HG03460 (cell line): ENCODE data around the gene LAMB3.
A peak's percentile ranks its signal among the peaks of the same experiment; 100 is the strongest.

Source experiments
- ATAC-seq: cut with Tn5 transposase; IDR thresholded peaks from one replicate; pipeline ENCODE4 v1.9.1; 2021; ENCODE audit not compliant: unreplicated experiment

The LAMB3 gene

DNA sequence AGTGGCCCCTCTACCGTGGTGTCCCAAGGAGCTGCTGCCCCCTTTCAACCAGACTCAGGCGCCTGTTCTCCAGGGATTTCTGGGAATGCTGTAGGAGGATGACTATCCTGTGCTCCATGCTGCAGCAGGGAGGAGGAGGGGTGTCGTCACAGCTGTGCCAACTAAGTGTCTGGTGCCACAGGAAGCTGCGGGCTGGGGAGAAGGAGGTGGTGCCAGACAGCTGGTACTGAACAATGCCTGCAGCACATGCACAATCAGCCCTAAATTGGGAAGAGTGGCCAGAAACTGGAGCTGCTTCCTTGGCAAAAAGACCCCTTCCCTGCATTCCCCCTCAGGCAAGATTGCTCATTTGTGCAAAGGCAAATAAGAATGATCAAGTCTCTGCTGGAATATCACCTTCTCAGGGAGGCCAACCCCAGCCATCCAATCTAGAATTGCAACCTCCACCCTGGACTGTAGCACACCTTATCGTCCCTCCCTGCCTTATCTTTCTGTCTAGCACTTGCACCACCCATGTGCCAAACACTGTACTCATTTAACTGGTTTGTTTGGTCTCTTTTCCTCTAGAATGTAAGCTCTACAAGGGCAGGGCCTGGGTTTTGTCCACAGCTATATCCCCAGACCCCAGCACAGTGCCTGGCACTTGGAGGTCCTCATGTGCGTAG lies 33.3 kb downstream of the LAMB3 start:
- no peak for ATAC-seq

DNA sequence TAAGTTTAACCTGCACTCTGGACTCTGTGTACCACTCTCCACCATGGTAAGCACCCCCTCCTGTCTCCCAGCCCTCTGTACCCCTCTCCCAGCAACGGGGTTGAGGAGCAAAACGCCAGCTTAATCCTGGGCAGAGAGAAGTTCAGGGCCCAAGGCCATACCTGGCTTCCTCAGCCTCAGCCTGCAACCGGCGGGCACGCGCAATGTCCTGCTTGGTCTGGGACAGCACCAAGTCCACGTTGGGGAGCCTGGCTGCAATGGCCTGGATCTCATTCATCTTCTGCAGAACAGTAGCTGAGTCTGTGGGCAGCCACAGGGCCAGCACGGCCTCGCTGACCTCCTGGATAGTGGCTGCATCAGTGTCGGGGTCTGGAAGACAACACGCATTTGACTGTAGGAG lies 33.9 kb downstream of the LAMB3 start:
- no peak for ATAC-seq

- no peak for ATAC-seq
Measured at GRCh38 chr1:209617755-209618154, 34.5 kb downstream of the LAMB3 start.

DNA sequence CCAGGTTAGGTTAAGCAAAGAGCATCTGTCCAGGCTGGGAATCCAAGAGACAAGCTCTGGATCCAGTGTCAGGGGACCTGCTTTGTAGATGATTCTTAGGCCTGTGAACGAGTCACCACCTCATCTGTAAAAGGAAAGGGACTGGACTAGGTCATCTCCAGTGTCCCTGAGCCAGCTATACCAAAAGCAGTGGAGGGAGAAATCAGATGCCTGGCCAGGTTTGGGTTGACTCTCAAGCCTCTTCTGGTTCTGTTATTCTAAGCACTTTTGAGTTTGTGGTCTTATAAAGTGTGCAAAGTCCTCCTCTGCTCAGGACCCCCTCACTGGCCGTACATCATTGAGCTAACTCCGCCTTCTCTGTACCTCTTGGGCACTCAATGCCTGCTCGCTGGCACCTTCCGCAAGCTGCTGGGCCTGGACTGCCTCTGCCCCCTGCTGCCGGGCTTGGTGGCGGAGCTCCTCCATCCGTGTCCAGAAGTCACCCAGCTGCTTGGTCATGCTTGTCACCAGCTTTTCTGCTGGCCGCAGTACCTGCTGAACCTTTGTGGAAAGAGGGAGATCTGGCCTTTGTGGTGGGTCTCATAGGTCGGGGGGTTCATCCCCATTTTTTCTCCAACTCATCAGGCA lies 35.1 kb downstream of the LAMB3 start:
- no peak for ATAC-seq

- ATAC-seq: no peak
Measured at GRCh38 chr1:209616366-209617046, 35.7 kb downstream of the LAMB3 start.

DNA sequence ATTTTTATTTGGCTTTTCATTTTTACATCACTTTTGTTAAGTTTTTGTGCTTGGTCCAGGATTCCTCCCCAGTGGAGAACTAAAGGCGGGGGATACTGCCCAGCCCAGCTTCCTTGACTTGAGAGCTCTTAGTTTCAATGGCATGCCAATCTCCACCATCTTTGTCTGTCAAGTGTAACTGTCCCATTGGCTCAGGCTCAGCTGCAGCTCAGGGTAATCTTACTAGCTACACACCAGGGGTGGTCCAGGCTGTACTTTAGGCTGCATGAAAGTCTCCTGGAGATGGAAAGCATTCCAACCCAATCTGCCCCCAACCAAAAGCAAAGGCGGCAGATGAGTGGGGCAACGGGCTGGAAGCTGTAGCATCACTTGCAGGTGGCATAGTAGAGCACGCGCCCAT lies 37.3 kb downstream of the LAMB3 start:
- no peak for ATAC-seq

GRCh38 chr1:209614151-209614420 lies 38.1 kb downstream of the LAMB3 start:
- ATAC-seq: no peak

GRCh38 chr1:209613400-209614150 lies 38.6 kb downstream of the LAMB3 start:
- no peak for ATAC-seq

DNA sequence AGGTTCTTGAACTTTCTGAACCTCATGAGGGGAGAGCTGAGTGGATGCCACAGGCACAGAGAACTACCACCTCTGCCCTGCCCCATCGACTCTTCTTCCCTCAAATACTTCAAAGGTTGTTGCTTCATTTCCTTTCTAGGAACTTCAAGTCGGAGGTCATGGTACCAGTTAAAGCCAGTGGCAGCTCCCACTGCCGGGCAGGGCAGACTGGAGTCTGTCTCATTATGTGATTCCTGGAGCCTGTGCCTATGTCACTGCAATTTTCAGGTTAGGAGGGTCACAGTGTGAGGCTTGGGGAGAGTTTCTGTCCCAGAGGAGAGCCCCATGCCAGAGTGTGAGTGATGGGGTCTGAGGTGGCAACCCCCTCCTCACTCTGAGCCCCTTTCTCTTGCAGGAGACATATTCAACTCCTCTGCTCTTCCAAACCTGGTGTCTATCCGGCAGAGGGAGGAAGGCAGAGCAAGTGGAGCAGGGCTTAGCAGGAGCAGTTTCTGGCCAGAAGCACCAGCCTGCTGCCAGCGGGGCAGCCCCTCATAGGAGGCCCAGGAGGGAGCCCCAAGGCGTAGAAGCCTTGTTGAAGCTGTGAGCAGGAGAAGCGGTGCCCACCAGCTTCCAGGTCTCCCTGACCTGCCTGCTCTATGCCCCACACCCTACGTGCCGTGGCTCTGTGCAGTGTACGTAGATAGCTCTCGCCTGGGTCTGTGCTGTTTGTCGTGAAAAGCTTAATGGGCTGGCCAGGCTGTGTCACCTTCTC lies 39.4 kb downstream of the LAMB3 start:
- no peak for ATAC-seq

- peak; percentile 38 for ATAC-seq
Measured at GRCh38 chr1:209611771-209612570, 40.3 kb downstream of the LAMB3 start.

- no peak for ATAC-seq
Measured at GRCh38 chr1:209610631-209610905, 41.7 kb downstream of the LAMB3 start.

- no peak for ATAC-seq
Measured at GRCh38 chr1:209609791-209610630, 42.2 kb downstream of the LAMB3 start.

- ATAC-seq: no peak
Measured at GRCh38 chr1:209609041-209609790, 43.0 kb downstream of the LAMB3 start.

DNA sequence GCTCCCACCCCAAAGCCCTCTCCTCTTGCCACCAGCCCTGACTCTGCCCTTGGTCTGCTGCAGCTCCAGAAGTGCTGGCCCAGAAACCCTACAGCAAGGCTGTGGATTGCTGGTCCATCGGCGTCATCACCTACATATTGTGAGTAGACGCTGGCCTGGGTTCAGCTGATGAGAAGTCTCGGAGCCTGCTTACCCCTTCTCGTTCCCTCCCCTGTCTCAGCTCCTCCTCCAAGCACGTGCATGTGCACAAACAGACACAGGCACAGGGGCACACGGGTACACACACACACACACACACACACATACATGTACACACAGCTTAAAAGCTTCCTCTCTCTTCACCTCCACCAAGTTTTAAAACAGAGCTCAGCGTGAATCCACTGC lies 44.4 kb downstream of the LAMB3 start:
- peak; percentile 13 for ATAC-seq

DNA sequence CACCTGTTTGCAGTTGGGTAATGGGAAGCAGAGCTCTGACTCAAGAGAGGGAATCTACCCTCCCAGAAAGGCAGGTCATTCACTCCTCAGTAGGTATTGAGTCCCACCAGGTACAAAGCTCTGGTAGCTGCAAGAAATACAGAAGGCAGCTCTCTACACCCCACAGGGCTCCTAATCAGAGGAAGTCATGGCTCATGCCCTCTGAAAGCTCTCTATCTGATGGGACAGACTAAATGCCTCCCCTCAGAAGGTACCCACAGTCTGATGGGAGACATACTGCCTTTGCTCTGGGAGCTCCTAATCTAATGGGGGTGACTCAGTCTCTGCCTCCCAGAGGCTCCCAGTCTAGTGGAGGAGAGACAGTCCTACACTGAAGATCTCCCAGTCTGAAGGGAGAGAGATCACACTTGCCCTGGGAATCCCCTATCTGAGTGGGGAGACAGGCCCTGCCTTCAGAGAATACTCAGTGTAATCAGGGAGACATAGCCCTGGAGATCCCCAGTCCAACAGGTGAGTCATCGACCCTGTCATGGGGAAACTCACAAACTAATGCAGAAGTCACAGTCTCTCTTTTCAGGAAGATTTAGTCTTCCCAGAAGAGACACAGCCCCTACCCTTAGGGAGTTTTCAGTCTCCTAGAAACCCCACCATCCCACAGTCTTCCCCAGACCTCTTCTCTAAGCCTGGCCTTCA lies 45.0 kb downstream of the LAMB3 start:
- ATAC-seq: peak; percentile 81

DNA sequence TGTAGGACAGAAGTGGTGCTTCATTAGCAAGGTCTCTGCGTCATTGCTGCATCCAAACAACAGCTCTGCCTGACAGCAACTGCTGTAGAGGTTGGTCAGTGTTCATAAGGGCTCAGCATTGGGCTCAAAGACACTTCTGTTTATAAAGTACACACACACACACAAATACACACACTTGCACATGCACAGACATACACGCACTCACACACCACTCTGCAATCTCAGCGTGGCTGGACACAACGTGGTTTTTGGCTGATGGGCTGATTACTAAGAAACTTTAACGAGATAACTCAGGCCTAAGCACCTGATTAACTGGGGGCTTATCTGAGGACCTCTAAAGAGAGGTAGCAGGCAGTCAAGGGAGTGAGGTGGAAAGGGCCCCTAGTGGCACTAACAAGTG lies 48.3 kb downstream of the LAMB3 start:
- no peak for ATAC-seq

DNA sequence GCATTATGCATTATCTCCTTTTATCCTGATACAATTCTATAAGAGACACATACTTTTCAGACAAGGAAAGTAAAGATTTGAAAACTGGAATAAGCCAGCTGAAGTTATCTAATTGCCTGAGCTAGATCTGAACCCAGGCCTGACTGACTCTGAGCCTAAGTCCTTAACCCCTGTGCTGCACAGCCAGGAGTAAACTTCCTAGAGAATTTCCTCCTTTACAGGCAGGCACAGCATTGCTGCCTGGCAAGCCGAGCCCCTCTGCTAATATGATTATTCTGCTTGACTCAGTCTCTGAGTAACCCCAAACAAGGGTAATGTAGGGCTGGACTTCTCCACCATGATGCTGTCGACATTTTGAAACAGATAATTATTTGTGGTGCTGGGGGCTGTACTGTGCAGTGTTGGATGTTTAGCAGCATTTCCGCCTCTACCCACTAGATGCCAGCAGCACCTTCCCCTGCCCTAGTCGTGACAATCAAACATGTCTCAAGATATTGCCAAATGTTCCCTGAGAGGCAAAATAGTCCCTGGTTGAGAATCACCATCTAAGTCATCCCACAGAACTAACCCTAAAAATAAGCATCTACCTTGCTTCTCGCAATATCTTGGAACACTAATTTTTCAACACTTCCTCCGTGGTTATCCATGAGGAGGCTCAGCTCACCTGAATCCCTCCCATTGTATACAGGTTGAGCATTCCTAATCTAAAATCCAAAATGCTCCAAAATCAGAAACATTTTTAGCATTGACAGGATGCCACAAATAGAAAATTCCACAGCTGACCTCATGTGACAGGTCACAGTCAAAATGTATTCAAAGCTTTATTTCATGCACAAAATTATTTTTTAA lies 50.2 kb downstream of the LAMB3 start:
- ATAC-seq: no peak

GRCh38 chr1:209600541-209600940 lies 51.7 kb downstream of the LAMB3 start:
- ATAC-seq: no peak
